Measurements from ENCODE around the gene IQSEC3.

DNA sequence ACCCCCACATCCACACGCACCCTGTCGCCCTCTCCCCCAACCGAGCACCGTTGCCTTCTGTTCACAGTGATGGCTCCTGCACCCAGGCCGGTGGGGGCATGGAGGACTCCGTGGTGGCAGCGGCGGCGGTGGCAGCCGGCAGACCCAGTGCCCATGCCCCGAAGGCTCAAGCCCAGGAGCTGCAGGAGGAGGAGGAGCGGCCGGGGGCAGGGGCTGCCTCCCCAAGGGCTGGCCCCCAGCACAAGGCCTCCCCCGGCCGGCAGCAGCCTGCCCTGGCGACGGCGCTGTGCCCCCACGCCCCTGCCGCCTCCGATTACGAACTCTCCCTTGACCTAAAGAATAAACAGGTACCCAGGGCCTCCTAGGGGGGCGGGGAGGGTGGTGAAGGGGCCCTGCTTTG is 59.0 kb downstream of the IQSEC3 start:
- TF ChIP-seq POLR2AphosphoS5 (IDR thresholded peaks at IDR 0.05; ENCODE audit: low read depth, low read length), result no peak
- TF ChIP-seq POLR2A (IDR thresholded peaks at IDR 0.05; ENCODE audit: low read depth, low read length), result no peak
- no peak for TF ChIP-seq TAF1 (IDR thresholded peaks at IDR 0.05; ENCODE audit: borderline replicate concordance, low read depth, low read length)
